A673 (cell line): ENCODE results near the gene INAVA. TPM values are rescaled to one million over a fixed set of nuclear protein-coding genes. Genes with fewer than 3 reads are reported as not detected.
"Not testable (repeated sequence)": the region's sequence is repeated elsewhere in the genome, so short reads cannot be mapped to it uniquely, and the experiment has no call there.

ENCODE experiments used
- BruUV-seq: library from RNA; stranded (reverse); fragments of 400-500 nt; replicated peaks from 2 replicates; lab custom pipeline; 2021; lab: Mats Ljungman, UMichigan
- CTCF ChIA-PET: fragments of 300-600 bp; sonication (Branson Sonifier 250); formaldehyde crosslinking; loops from one replicate; lab custom pipeline; 2022; ENCODE audit warnings: antibody characterized with exemption; lab: Charles Lee
- POLR2A ChIA-PET: fragments of 300-600 bp; sonication (Branson Sonifier 250); formaldehyde crosslinking; loops from one replicate; lab custom pipeline; 2022; ENCODE audit warnings: antibody characterized with exemption; ENCODE audit not compliant: low non-redundant PET; lab: Charles Lee
- DNase-seq: peaks from one replicate; pipeline ENCODE4 v3.0.0-alpha.2; 2015; ENCODE audit warnings: low spot score
- H3K27ac ChIP-seq: fragments of 200-600 bp; sonication (generic); 2 replicates; pipeline ENCODE4 v1.5.1; 2016; ENCODE audit warnings: mixed run types, low read depth, mild to moderate bottlenecking, mixed read lengths, antibody characterized with exemption, low read length; ENCODE audit not compliant: poor library complexity, severe bottlenecking
- H3K27me3 ChIP-seq: fragments of 200-600 bp; sonication (generic); replicated peaks from 2 replicates; pipeline ENCODE4 v1.6.1; 2017; ENCODE audit warnings: mixed run types, low read depth, mild to moderate bottlenecking, mixed read lengths, antibody characterized with exemption, low read length; ENCODE audit not compliant: insufficient read depth, poor library complexity
- H3K36me3 ChIP-seq: fragments of 200-600 bp; sonication (generic); 2 replicates; pipeline ENCODE4 v1.6.1; 2016; ENCODE audit warnings: mixed run types, mild to moderate bottlenecking, mixed read lengths, antibody characterized with exemption, low read length; ENCODE audit not compliant: insufficient read depth, poor library complexity, severe bottlenecking
- H3K4me1 ChIP-seq: fragments of 200-600 bp; sonication (generic); 2 replicates; pipeline ENCODE4 v1.6.1; 2017; ENCODE audit warnings: mixed run types, mild to moderate bottlenecking, mixed read lengths, antibody characterized with exemption, low read length; ENCODE audit not compliant: insufficient read depth, poor library complexity, severe bottlenecking
- H3K4me3 ChIP-seq: fragments of 200-600 bp; sonication (generic); 2 replicates; pipeline ENCODE4 v1.5.1; 2016; ENCODE audit warnings: low read depth, mixed run types, mild to moderate bottlenecking, mixed read lengths, low read length; ENCODE audit not compliant: poor library complexity, severe bottlenecking
- H3K9me3 ChIP-seq: fragments of 200-600 bp; sonication (generic); 2 replicates; pipeline ENCODE4 v1.6.1; 2016; ENCODE audit warnings: mixed run types, low read depth, mild to moderate bottlenecking, mixed read lengths, antibody characterized with exemption, low read length; ENCODE audit not compliant: poor library complexity, severe bottlenecking
- EZH2 ChIP-seq: fragments of 200-600 bp; sonication (generic); IDR thresholded peaks from 2 replicates; pipeline ENCODE4 v1.6.1; 2017; ENCODE audit warnings: borderline replicate concordance, low read depth, mild to moderate bottlenecking, mixed read lengths, antibody characterized with exemption, low read length; ENCODE audit not compliant: poor library complexity, severe bottlenecking
- intact Hi-C: fragments of 100-400 bp; cut with micrococcal nuclease; formaldehyde crosslinking; loops from one replicate; pipeline ENCODE4 v1.10.0; 2022; ENCODE audit not compliant: unreplicated experiment
- total RNA-seq: library from RNA; stranded (reverse); gene quantifications from 2 replicates; pipeline ENCODE4 v1.2.3, GENCODE V29; 2021
- TF ChIP-seq, protein P1 (sequence below): fragments of 300-800, 200-600 bp; sonication (generic); conservative IDR thresholded peaks from 2 replicates; pipeline ENCODE4 v1.5.1; 2017; ENCODE audit warnings: low read depth, mild to moderate bottlenecking, antibody characterized with exemption, low read length, moderate library complexity, mixed read lengths

Gene INAVA
- total RNA-seq, 1 experiment from 2014 or later, result 0.45 TPM

DNA sequence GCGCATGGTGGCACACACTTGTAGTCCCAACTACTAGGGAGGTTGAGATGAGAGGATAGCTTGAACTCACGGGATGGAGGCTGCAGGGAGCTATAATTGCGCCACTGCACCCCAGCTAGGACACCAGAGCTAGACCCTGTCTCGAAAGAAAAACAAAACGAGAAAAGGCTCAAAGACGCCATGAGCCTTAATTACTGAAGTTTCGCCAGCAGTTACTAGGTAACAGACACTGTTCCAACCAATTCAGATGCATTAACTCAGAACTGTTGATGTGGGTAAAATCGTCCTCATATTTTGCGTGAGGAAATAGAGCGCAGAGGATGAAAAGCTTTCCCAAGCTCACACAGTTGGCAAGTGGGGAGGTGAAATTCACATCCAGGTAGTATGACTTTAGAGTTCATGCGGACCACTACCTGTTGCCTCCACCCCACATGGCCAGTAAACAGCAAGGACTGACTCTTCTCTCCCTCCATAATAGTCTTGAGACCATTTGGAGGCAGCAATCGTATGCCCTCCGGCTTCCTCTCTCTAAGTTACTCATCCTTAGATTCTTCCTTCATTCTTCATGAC is 40.1 kb downstream of the INAVA start:
- H3K27me3 ChIP-seq, result no peaks in the 10 kb centered on the region
- H3K4me3 ChIP-seq, result no peak overlapping the region
- CTCF ChIA-PET, result no interaction called here
- H3K36me3 ChIP-seq, result no peaks in the 10 kb centered on the region
- POLR2A ChIA-PET, result no interaction called here
- H3K9me3 ChIP-seq, result no peaks in the 10 kb centered on the region
- TF ChIP-seq, protein P1, sequence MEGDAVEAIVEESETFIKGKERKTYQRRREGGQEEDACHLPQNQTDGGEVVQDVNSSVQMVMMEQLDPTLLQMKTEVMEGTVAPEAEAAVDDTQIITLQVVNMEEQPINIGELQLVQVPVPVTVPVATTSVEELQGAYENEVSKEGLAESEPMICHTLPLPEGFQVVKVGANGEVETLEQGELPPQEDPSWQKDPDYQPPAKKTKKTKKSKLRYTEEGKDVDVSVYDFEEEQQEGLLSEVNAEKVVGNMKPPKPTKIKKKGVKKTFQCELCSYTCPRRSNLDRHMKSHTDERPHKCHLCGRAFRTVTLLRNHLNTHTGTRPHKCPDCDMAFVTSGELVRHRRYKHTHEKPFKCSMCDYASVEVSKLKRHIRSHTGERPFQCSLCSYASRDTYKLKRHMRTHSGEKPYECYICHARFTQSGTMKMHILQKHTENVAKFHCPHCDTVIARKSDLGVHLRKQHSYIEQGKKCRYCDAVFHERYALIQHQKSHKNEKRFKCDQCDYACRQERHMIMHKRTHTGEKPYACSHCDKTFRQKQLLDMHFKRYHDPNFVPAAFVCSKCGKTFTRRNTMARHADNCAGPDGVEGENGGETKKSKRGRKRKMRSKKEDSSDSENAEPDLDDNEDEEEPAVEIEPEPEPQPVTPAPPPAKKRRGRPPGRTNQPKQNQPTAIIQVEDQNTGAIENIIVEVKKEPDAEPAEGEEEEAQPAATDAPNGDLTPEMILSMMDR, result no peak
- no peak for TF ChIP-seq EZH2
- no peak for DNase-seq
- no peaks in the 10 kb centered on the region for H3K4me1 ChIP-seq
- intact Hi-C loops, result no loop called here
- no TSS peak for BruUV-seq
- no peak overlapping the region for H3K27ac ChIP-seq

DNA sequence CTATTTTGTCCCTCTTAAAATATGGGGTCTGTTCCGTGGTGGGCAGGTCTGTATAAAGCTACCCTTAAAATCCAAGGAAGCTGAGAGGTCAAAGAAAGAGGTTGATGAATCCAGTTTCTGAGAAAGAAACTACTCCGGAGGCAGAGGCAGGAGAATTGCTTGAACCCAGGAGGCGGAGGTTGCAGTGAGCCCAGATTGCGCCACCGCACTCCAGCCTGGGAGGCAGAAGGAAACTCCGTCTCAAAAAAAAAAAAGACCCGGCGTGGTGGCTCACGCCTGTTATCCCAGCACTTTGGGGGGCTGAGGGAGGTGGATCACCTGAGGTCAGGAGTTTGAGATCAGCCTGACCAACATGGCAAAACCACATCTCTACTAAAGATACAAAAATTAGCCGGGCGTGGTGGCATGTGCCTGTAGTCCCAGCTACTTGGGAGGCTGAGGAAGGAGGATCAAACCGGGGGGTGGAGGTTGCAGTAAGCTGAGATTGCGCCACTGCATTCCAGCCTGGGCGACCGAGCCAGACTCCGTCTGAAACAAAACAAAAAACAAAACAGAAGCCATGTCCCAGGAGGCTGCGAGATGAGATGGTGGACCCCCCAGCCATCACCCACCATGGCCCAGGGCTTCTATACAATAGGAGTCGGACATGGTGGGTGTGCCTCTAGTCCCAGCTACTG is 40.7 kb downstream of the INAVA start:
- H3K4me1 ChIP-seq, H3K27ac ChIP-seq, H3K9me3 ChIP-seq, POLR2A ChIA-PET, H3K4me3 ChIP-seq, CTCF ChIA-PET, intact Hi-C loops, H3K27me3 ChIP-seq, BruUV-seq, DNase-seq, H3K36me3 ChIP-seq: not testable (repeated sequence)

DNA sequence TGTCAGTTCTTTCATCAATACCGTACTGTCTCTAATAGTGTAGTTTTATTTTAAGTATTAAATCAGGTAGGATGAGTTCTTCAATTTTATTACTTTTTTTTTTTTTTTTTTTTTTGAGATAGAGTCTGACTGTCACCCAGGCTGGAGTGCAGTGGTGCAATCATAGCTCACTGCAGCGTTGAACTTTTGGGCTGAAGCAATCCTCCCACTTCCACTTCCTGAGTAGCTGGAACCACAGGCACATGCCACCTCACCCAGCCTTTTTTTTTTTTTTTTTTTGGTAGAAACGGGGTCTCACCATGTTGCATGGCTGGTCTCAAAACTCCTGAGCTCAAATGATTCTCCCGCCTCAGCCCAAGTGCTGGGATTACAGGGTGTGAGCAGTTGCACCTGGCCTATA is 44.3 kb downstream of the INAVA start:
- H3K4me1 ChIP-seq, result no peaks in the 10 kb centered on the region
- H3K9me3 ChIP-seq, result no peaks in the 10 kb centered on the region
- H3K4me3 ChIP-seq, result no peak overlapping the region
- no TSS peak for BruUV-seq
- DNase-seq, result no peak
- intact Hi-C loops, result no loop called here
- POLR2A ChIA-PET, result no interaction called here
- TF ChIP-seq, protein P1, result no peak
- TF ChIP-seq EZH2, result no peak
- CTCF ChIA-PET, result no interaction called here
- no peaks in the 10 kb centered on the region for H3K27me3 ChIP-seq
- no peaks in the 10 kb centered on the region for H3K36me3 ChIP-seq
- H3K27ac ChIP-seq, result no peak overlapping the region

DNA sequence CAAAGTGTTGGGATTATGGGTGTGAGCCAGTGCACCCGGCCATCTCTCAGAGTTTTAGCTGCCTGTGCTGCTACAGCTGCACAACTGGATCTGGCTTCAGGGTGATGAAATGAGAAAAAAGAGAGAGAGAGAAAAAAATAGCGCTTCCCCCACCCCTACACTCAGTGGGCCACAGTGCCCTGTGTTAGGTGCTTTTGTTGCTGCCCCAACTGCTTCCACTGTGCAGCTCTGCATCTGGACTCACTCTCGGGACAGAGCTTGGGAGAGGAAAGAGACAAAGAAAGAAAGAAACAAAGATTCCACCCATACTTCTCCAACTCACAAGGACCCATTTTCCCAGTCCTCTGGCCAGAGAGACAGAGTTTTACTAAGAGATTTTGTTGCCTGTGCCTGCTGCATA is 50.4 kb downstream of the INAVA start:
- no peaks in the 10 kb centered on the region for H3K27me3 ChIP-seq
- TF ChIP-seq, protein P1, result no peak
- TF ChIP-seq EZH2, result no peak
- intact Hi-C loops, result no loop called here
- no peak overlapping the region for H3K4me3 ChIP-seq
- H3K9me3 ChIP-seq, result peaks cover 11% of the 10 kb centered on the region
- no peaks in the 10 kb centered on the region for H3K36me3 ChIP-seq
- ChIA-PET POLR2A (no interaction called here), CTCF (no interaction called here)
- DNase-seq, result no peak
- no peak overlapping the region for H3K27ac ChIP-seq
- no peaks in the 10 kb centered on the region for H3K4me1 ChIP-seq
- no TSS peak for BruUV-seq
